PC-9 (cell line): ENCODE data around the gene MRFAP1L1. TPM values are rescaled to one million over a fixed set of nuclear protein-coding genes. Genes with fewer than 3 reads are reported as not detected.

Experiments
- BruUV-seq: library from RNA; stranded (reverse); fragments of 400-500 nt; replicated peaks from 2 replicates; lab custom pipeline; 2021; lab: Mats Ljungman, UMichigan
- CTCF ChIA-PET: fragments of 300-600 bp; sonication (Branson Sonifier 250); formaldehyde crosslinking; loops from one replicate; lab custom pipeline; 2022; ENCODE audit warnings: antibody characterized with exemption; lab: Charles Lee
- POLR2A ChIA-PET: fragments of 300-600 bp; sonication (Branson Sonifier 250); formaldehyde crosslinking; loops from one replicate; lab custom pipeline; 2022; ENCODE audit warnings: antibody characterized with exemption; ENCODE audit not compliant: unreplicated experiment; lab: Charles Lee
- DNase-seq, 2 experiments: peaks; one replicate each; pipeline versions ENCODE4 v3.0.0 to v3.0.0-alpha.2; 2015 to 2022; ENCODE audit warnings: mixed read lengths in 1 of 2
- H2AFZ ChIP-seq: fragments of 200-600 bp; sonication (generic); 2 replicates; pipeline ENCODE4 v1.8.1; 2017; ENCODE audit warnings: antibody characterized with exemption
- H3F3A ChIP-seq: fragments of 200-600 bp; sonication (generic); 2 replicates; pipeline ENCODE4 v1.8.1; 2017; ENCODE audit warnings: antibody characterized with exemption, mild to moderate bottlenecking, low read depth; ENCODE audit not compliant: insufficient read depth
- H3K27ac ChIP-seq: fragments of 200-600 bp; sonication (generic); 2 replicates; pipeline ENCODE4 v1.6.1; 2016; ENCODE audit warnings: mixed run types
- H3K27me3 ChIP-seq: fragments of 200-600 bp; sonication (generic); 2 replicates; pipeline ENCODE4 v1.6.1; 2016; ENCODE audit warnings: low read depth, mixed run types; ENCODE audit not compliant: insufficient read depth
- H3K36me3 ChIP-seq: fragments of 200-600 bp; sonication (generic); 2 replicates; pipeline ENCODE4 v1.6.1; 2016; ENCODE audit warnings: low read depth, mixed run types
- H3K4me1 ChIP-seq: fragments of 200-600 bp; sonication (generic); replicated peaks from 2 replicates; pipeline ENCODE4 v1.6.1; 2016; ENCODE audit warnings: mixed run types; ENCODE audit not compliant: insufficient read depth
- H3K4me2 ChIP-seq: fragments of 200-600 bp; sonication (generic); 2 replicates; pipeline ENCODE4 v1.6.1; 2017; ENCODE audit warnings: mixed run types
- H3K4me3 ChIP-seq: fragments of 200-600 bp; sonication (generic); 2 replicates; pipeline ENCODE4 v1.6.1; 2016; ENCODE audit warnings: mixed run types
- H3K79me2 ChIP-seq: fragments of 200-600 bp; sonication (generic); 2 replicates; pipeline ENCODE4 v1.6.1; 2017; ENCODE audit warnings: low read depth, mixed run types
- H3K9me2 ChIP-seq: fragments of 200-600 bp; sonication (generic); 2 replicates; pipeline ENCODE4 v1.8.1; 2017; ENCODE audit warnings: mild to moderate bottlenecking; ENCODE audit not compliant: insufficient read depth
- H3K9me3 ChIP-seq: fragments of 200-600 bp; sonication (generic); 2 replicates; pipeline ENCODE4 v1.8.1; 2016; ENCODE audit warnings: low read depth; ENCODE audit not compliant: insufficient read depth
- H4K20me1 ChIP-seq: fragments of 200-600 bp; sonication (generic); 2 replicates; pipeline ENCODE4 v1.8.1; 2017; ENCODE audit not compliant: insufficient read depth
- EZH2 ChIP-seq: fragments of 200-600 bp; sonication (generic); IDR thresholded peaks from 2 replicates; pipeline ENCODE4 v1.8.0; 2017; ENCODE audit warnings: antibody characterized with exemption, low read depth
- intact Hi-C: fragments of 100-400 bp; cut with micrococcal nuclease; formaldehyde crosslinking; loops from one replicate; pipeline ENCODE4 v1.10.0; 2022; ENCODE audit not compliant: unreplicated experiment
- total RNA-seq: library from RNA; stranded (reverse); gene quantifications from 2 replicates; pipeline ENCODE4 v1.2.3, GENCODE V29; 2021
- TF ChIP-seq, protein P1 (sequence below): fragments of 200-600 bp; sonication (generic); conservative IDR thresholded peaks from 2 replicates; pipeline ENCODE4 v1.6.1; 2017; ENCODE audit warnings: mixed run types, antibody characterized with exemption, mild to moderate bottlenecking, moderate library complexity

MRFAP1L1 gene
- total RNA-seq, 1 experiment from 2014 or later = 51.4 TPM

DNA sequence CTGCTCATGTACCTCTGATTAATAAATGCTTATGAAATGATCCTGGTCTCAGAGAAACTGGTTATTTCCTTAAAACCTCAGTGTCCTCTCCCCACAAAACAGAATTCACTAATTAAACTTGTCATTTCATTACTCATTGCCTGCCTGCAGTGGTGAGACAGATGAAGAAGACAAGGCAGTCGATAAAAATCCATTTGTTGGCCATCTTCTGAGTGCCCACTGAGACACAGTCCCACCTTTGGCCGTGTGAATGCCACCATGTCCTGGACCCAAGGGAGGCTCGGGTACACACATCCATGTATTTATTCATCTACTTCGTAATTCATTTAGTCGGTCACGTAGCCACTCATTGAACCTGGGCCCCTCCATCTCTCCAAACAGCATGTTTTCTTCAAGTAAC, 12.5 kb downstream of the MRFAP1L1 start:
- no TSS peak for BruUV-seq
- H3K27me3 ChIP-seq = no peaks in the 10 kb centered on the region
- no peak overlapping the region for H2AFZ ChIP-seq
- H3K9me2 ChIP-seq = no peaks in the 10 kb centered on the region
- ChIA-PET POLR2A (no interaction called here), CTCF (interaction anchor here (1.0 kb wide), 1 partner anchor 12 kb away, joined by 3 read pairs; the partner anchor contains the start of gene MRFAP1L1)
- DNase-seq = no peak
- H3K4me3 ChIP-seq = no peak overlapping the region
- no peaks in the 10 kb centered on the region for H3K9me3 ChIP-seq
- peaks cover 37% of the 10 kb centered on the region for H3K79me2 ChIP-seq
- no peak for TF ChIP-seq EZH2
- TF ChIP-seq, protein P1, sequence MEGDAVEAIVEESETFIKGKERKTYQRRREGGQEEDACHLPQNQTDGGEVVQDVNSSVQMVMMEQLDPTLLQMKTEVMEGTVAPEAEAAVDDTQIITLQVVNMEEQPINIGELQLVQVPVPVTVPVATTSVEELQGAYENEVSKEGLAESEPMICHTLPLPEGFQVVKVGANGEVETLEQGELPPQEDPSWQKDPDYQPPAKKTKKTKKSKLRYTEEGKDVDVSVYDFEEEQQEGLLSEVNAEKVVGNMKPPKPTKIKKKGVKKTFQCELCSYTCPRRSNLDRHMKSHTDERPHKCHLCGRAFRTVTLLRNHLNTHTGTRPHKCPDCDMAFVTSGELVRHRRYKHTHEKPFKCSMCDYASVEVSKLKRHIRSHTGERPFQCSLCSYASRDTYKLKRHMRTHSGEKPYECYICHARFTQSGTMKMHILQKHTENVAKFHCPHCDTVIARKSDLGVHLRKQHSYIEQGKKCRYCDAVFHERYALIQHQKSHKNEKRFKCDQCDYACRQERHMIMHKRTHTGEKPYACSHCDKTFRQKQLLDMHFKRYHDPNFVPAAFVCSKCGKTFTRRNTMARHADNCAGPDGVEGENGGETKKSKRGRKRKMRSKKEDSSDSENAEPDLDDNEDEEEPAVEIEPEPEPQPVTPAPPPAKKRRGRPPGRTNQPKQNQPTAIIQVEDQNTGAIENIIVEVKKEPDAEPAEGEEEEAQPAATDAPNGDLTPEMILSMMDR = no peak
- H3K4me1 ChIP-seq = peaks cover 25% of the 10 kb centered on the region
- peak overlapping the region; percentile 99 for H3K4me2 ChIP-seq
- no peak overlapping the region for H3K27ac ChIP-seq
- H3F3A ChIP-seq = peaks cover 59% of the 10 kb centered on the region
- intact Hi-C loops = no loop called here
- peaks cover 21% of the 10 kb centered on the region for H3K36me3 ChIP-seq
- peaks cover 29% of the 10 kb centered on the region for H4K20me1 ChIP-seq

DNA sequence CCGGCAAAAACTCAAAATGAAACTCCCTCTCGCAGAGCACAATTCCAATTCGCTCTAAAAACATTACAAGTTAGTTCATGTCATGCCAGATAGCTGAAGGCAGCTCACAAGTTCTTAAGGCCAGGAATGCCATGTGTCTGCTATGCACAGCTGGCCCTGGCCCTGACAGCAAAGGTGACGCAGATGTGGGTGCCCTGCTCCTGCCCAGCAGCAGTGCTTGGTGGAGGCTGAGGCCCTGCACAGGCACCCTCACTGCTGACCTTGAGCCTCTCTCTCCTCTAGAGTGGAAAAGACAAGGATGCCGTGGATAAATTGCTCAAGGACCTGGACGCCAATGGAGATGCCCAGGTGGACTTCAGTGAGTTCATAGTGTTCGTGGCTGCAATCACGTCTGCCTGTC, 13.1 kb downstream of the MRFAP1L1 start:
- H3K9me2 ChIP-seq = no peaks in the 10 kb centered on the region
- peaks cover 31% of the 10 kb centered on the region for H3K4me1 ChIP-seq
- ChIA-PET CTCF (interaction anchor here (1.0 kb wide), 1 partner anchor 13 kb away, joined by 3 read pairs; the partner anchor contains the start of gene MRFAP1L1), POLR2A (no interaction called here)
- no peak for DNase-seq
- no peak overlapping the region for H2AFZ ChIP-seq
- TF ChIP-seq EZH2 = no peak
- TF ChIP-seq, protein P1 = no peak
- H3K4me3 ChIP-seq = peak overlapping the region; percentile 86
- no TSS peak for BruUV-seq
- H3K9me3 ChIP-seq = no peaks in the 10 kb centered on the region
- intact Hi-C loops = no loop called here
- H4K20me1 ChIP-seq = peaks cover 29% of the 10 kb centered on the region
- peaks cover 63% of the 10 kb centered on the region for H3F3A ChIP-seq
- peaks cover 41% of the 10 kb centered on the region for H3K79me2 ChIP-seq
- H3K36me3 ChIP-seq = peaks cover 21% of the 10 kb centered on the region
- peak overlapping the region; percentile 100; the same call in 1 of the 2 replicates for H3K27ac ChIP-seq
- peak overlapping the region; percentile 99 for H3K4me2 ChIP-seq
- no peaks in the 10 kb centered on the region for H3K27me3 ChIP-seq

DNA sequence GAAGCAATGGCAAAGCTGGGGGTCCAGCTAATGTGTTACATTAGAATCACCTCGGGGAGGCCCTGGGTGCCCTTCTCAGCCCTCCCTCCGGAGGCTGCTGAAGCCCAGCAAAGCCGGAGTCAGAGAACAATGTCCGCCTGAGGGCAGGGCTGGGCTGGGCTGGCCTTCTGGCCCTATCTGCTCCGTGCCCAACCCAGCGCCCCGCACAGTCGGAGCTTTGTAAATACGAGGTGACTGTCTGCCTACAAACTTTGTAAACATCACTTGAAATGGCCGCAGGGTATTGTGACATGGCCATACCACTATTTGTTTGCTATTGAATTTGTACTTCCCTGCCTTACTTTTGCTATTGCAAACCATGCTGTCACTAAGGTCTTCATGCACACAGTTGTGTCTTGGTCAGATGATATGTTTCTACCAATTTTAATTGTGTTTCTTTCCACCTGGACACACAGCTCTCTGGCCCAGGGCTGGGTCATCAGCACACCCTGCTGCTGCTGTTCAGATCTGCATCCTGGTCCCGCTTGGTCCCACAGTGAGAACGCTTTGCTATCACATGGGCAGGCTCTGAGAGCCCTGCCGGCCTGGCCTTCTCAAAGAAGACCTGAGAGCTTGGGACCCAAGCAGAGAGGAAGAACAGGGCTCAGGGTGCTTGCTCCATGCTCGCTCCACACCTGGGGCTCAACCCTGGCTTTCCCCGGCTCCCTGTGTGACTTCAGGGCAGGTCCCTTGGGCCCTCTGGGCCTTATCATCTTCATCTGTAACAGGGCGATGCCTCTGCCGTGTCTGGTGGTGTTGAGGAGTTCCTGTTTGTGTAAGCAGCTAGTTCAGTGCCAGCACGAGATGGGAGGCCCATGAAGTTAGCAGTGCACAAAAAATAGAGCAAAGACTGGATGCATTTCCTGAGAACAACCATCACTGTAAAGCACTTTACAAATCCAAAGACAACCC, 13.7 kb downstream of the MRFAP1L1 start:
- TF ChIP-seq EZH2 = no peak
- no peak overlapping the region for H2AFZ ChIP-seq

More for the DNA sequence above, 13.7 kb downstream of the MRFAP1L1 start:
- intact Hi-C loops = loop anchor here (1.0 kb wide), 1 partner anchor 13 kb away; the partner anchor contains the start of gene MRFAP1L1
- H3K36me3 ChIP-seq = peaks cover 21% of the 10 kb centered on the region
- no TSS peak for BruUV-seq
- H3K4me1 ChIP-seq = peaks cover 37% of the 10 kb centered on the region
- no peaks in the 10 kb centered on the region for H3K27me3 ChIP-seq
- H4K20me1 ChIP-seq = peaks cover 29% of the 10 kb centered on the region
- no peaks in the 10 kb centered on the region for H3K9me3 ChIP-seq
- H3K79me2 ChIP-seq = peaks cover 45% of the 10 kb centered on the region
- peak overlapping the region; percentile 86 for H3K4me3 ChIP-seq
- ChIA-PET POLR2A (interaction anchor here (0.5 to 0.8 kb wide), 6 partner anchors 20 to 493 kb away, joined by 3 to 10 read pairs (median 5); partner anchors contain the start of gene BLOC1S4), CTCF (interaction anchor here (1.0 to 1.1 kb wide), 2 partner anchors 11 to 13 kb away, joined by 3 read pairs; partner anchors contain the start of gene MRFAP1L1)
- H3K9me2 ChIP-seq = no peaks in the 10 kb centered on the region
- H3K4me2 ChIP-seq = peak overlapping the region; percentile 99
- peak; percentile 84 to 95 for DNase-seq
- peaks cover 63% of the 10 kb centered on the region for H3F3A ChIP-seq
- peak overlapping the region; percentile 100 for H3K27ac ChIP-seq
